ENCODE measurements around the gene KLKB1.
"Not testable (repeated sequence)": the region's sequence is repeated elsewhere in the genome, so short reads cannot be mapped to it uniquely, and the experiment has no call there.

Gene KLKB1

GRCh38 chr4:186265683-186266652, 38.7 kb downstream of the KLKB1 start, which contains the start of gene F11:
TSS of gene F11 (plus strand) at chr4:186266189. CDS start at chr4:186267137, 948 bp downstream.
- no peak for DNase-seq

GRCh38 chr4:186266729-186267456, 39.6 kb downstream of the KLKB1 start:
- DNase-seq, result no peak

GRCh38 chr4:186271081-186271678, 43.9 kb downstream of the KLKB1 start:
- no peak for DNase-seq

GRCh38 chr4:186272699-186273391, 45.5 kb downstream of the KLKB1 start:
- DNase-seq, result no peak

GRCh38 chr4:186273392-186273789, 46.1 kb downstream of the KLKB1 start:
- not testable (repeated sequence) for DNase-seq

GRCh38 chr4:186283311-186283710, 56.0 kb downstream of the KLKB1 start:
- no peak for DNase-seq

GRCh38 chr4:186285147-186285546, 57.8 kb downstream of the KLKB1 start:
- DNase-seq, result no peak

- DNase-seq, result no peak
These were observed 59.3 kb downstream of the KLKB1 start for GRCh38 chr4:186286581-186286980.

GRCh38 chr4:186291256-186291890, 64.1 kb downstream of the KLKB1 start:
- DNase-seq, result no peak

- DNase-seq, result no peak
These were observed 66.9 kb downstream of the KLKB1 start for GRCh38 chr4:186294160-186294559.

GRCh38 chr4:186296481-186296880, 69.2 kb downstream of the KLKB1 start:
- DNase-seq, result no peak

GRCh38 chr4:186297013-186297645, 69.8 kb downstream of the KLKB1 start:
- no peak for DNase-seq

- DNase-seq, result no peak
These were observed 70.8 kb downstream of the KLKB1 start for GRCh38 chr4:186298031-186298647.

GRCh38 chr4:186299291-186299690, 72.0 kb downstream of the KLKB1 start:
- DNase-seq, result no peak

- DNase-seq, result no peak
These were observed 73.5 kb downstream of the KLKB1 start for GRCh38 chr4:186300659-186301390.

GRCh38 chr4:186304216-186304615, 76.9 kb downstream of the KLKB1 start:
- DNase-seq, result no peak

- DNase-seq, result no peak
These were observed 77.7 kb downstream of the KLKB1 start for GRCh38 chr4:186304866-186305505.

- no peak for DNase-seq
These were observed 80.2 kb downstream of the KLKB1 start for GRCh38 chr4:186307497-186307896.

- no peak for DNase-seq
These were observed 80.6 kb downstream of the KLKB1 start for GRCh38 chr4:186307916-186308315.
